CD14-positive monocyte (primary cell): ENCODE measurements around the gene ZPR1. TPM values are rescaled to one million over a fixed set of nuclear protein-coding genes. Genes with fewer than 3 reads are reported as not detected.

Experiments
- DNase-seq, 3 donors: peaks; one replicate each; pipeline ENCODE4 v3.0.0-alpha.2; 2011 to 2022
- H2AFZ ChIP-seq: 2 replicates; pipeline ENCODE4 v1.6.0; 2012; ENCODE audit warnings: mild to moderate bottlenecking, low read depth, low read length, inconsistent platforms; ENCODE audit not compliant: insufficient read depth, poor library complexity, severe bottlenecking
- H3K27ac ChIP-seq, 2 donors: 1 replicate in 1 of 2; 2 replicates in 1 of 2; pipeline ENCODE4 v1.5.1; 2012 to 2013; ENCODE audit warnings: low read length in 2 of 2, control low read depth in 1 of 2, inconsistent platforms in 1 of 2, low read depth in 1 of 2, mild to moderate bottlenecking in 1 of 2
- H3K27me3 ChIP-seq, 2 donors: one replicate each; pipeline versions ENCODE4 v1.6.0 to v1.6.1; 2011 to 2013; ENCODE audit warnings: low read length in 2 of 2; ENCODE audit not compliant: control insufficient read depth in 2 of 2, insufficient read depth in 2 of 2
- H3K36me3 ChIP-seq, 2 donors: replicated peaks in 1 of 2; 1 replicate in 1 of 2; 2 replicates in 1 of 2; pipeline versions ENCODE4 v1.5.1 to v1.6.1; 2012 to 2013; ENCODE audit warnings: low read length in 2 of 2, control low read depth in 1 of 2, inconsistent platforms in 1 of 2, mild to moderate bottlenecking in 1 of 2; ENCODE audit not compliant: insufficient read depth in 2 of 2, control insufficient read depth in 1 of 2
- H3K4me1 ChIP-seq, 2 donors: 1 replicate in 1 of 2; 2 replicates in 1 of 2; pipeline versions ENCODE4 v1.5.1 to v1.6.1; 2012 to 2013; ENCODE audit warnings: low read length in 2 of 2, control low read depth in 1 of 2, inconsistent platforms in 1 of 2, mild to moderate bottlenecking in 1 of 2, moderate library complexity in 1 of 2; ENCODE audit not compliant: insufficient read depth in 2 of 2, control insufficient read depth in 1 of 2
- H3K4me2 ChIP-seq: replicated peaks from 2 replicates; pipeline ENCODE3; 2012; ENCODE audit warnings: low read length, moderate library complexity, mild to moderate bottlenecking; ENCODE audit not compliant: poor library complexity, severe bottlenecking; ENCODE audit errors: extremely low read depth
- H3K4me3 ChIP-seq, 3 experiments: fragments of 200-600 bp in 1 of 3; sonication (generic) in 1 of 3; replicated peaks in 1 of 3; 1 replicate in 2 of 3; 2 replicates in 1 of 3; pipeline ENCODE4 v1.5.1; 2011 to 2013; ENCODE audit warnings: low read length in 3 of 3, mild to moderate bottlenecking in 3 of 3, control low read depth in 2 of 3, low read depth in 2 of 3, inconsistent platforms in 1 of 3, moderate library complexity in 1 of 3
- H3K79me2 ChIP-seq: 2 replicates; pipeline ENCODE4 v1.6.0; 2012; ENCODE audit warnings: mild to moderate bottlenecking, control low read depth, inconsistent platforms, low read length, moderate library complexity; ENCODE audit not compliant: insufficient read depth
- H3K9ac ChIP-seq: 2 replicates; pipeline ENCODE4 v1.6.0; 2017; ENCODE audit warnings: low read length, mild to moderate bottlenecking; ENCODE audit not compliant: insufficient read depth, poor library complexity, severe bottlenecking
- H3K9me3 ChIP-seq, 2 donors: replicated peaks in 1 of 2; 1 replicate in 1 of 2; 2 replicates in 1 of 2; pipeline versions ENCODE4 v1.5.1 to v1.6.1; 2012 to 2013; ENCODE audit warnings: low read length in 2 of 2, control low read depth in 1 of 2; ENCODE audit not compliant: control insufficient read depth in 1 of 2, insufficient read depth in 1 of 2
- H4K20me1 ChIP-seq: 2 replicates; pipeline ENCODE4 v1.6.0; 2012; ENCODE audit warnings: mild to moderate bottlenecking, low read length, control low read depth, moderate library complexity; ENCODE audit not compliant: insufficient read depth
- H3K27ac Mint-ChIP-seq, 7 donors: one replicate each; pipeline ENCODE4 v1.8.0; 2020; ENCODE audit warnings: mild to moderate bottlenecking in 7 of 7, mixed read lengths in 7 of 7, moderate library complexity in 6 of 7, inconsistent platforms in 2 of 7
- H3K27me3 Mint-ChIP-seq, 3 donors: one replicate each; pipeline ENCODE4 v1.8.0; 2021 to 2022; ENCODE audit warnings: low read depth in 3 of 3, mild to moderate bottlenecking in 3 of 3, mixed read lengths in 3 of 3, moderate library complexity in 3 of 3, inconsistent platforms in 1 of 3
- H3K36me3 Mint-ChIP-seq, 2 donors: one replicate each; pipeline ENCODE4 v1.8.0; 2020; ENCODE audit warnings: mixed read lengths in 2 of 2, inconsistent platforms in 1 of 2, mild to moderate bottlenecking in 1 of 2
- H3K4me1 Mint-ChIP-seq: one replicate; pipeline ENCODE4 v1.8.0; 2020; ENCODE audit warnings: mild to moderate bottlenecking, mixed read lengths
- H3K4me3 Mint-ChIP-seq, 2 donors: one replicate each; pipeline ENCODE4 v1.8.0; 2020; ENCODE audit warnings: mild to moderate bottlenecking in 2 of 2, mixed read lengths in 2 of 2, moderate library complexity in 1 of 2
- H3K9me3 Mint-ChIP-seq, 7 donors: one replicate each; pipeline ENCODE4 v1.8.0; 2020 to 2022; ENCODE audit warnings: mixed read lengths in 7 of 7, mild to moderate bottlenecking in 6 of 7, moderate library complexity in 6 of 7, inconsistent platforms in 2 of 7
- WGBS: methylation state at CpG from one replicate; pipeline ENCODE4 v1.1.5; 2013; ENCODE audit warnings: missing lambda C conversion rate; ENCODE audit not compliant: insufficient coverage; 5-methylcytosine and 5-hydroxymethylcytosine counted together
- intact Hi-C, 2 donors: fragments of 100-400 bp; cut with micrococcal nuclease; formaldehyde crosslinking; loops; one replicate each; pipeline versions ENCODE4 v1.15.0 to v1.15.1; 2023
- polyA plus RNA-seq, 3 donors: library from polyadenylated mRNA; depleted of rRNA in 1 of 3; unstranded in 2 of 3; stranded (reverse) in 1 of 3; fragments of 300-500 nt in 2 of 3; fragments of >200 nt in 1 of 3; fragmentation: Illumina TruSeq in 2 of 3; gene quantifications; 1 replicate in 2 of 3; 2 replicates in 1 of 3; pipeline ENCODE4 v1.2.3, GENCODE V29; 2012 to 2021
- TF ChIP-seq, protein P1 (sequence below): fragments of 200-600 bp; IDR thresholded peaks from one replicate; pipeline ENCODE4 v1.8.0; 2022; ENCODE audit warnings: antibody characterized with exemption, mild to moderate bottlenecking

The ZPR1 gene
- polyA plus RNA-seq, 3 donors: 24.4 to 35.5 (median 35.2) TPM

DNA sequence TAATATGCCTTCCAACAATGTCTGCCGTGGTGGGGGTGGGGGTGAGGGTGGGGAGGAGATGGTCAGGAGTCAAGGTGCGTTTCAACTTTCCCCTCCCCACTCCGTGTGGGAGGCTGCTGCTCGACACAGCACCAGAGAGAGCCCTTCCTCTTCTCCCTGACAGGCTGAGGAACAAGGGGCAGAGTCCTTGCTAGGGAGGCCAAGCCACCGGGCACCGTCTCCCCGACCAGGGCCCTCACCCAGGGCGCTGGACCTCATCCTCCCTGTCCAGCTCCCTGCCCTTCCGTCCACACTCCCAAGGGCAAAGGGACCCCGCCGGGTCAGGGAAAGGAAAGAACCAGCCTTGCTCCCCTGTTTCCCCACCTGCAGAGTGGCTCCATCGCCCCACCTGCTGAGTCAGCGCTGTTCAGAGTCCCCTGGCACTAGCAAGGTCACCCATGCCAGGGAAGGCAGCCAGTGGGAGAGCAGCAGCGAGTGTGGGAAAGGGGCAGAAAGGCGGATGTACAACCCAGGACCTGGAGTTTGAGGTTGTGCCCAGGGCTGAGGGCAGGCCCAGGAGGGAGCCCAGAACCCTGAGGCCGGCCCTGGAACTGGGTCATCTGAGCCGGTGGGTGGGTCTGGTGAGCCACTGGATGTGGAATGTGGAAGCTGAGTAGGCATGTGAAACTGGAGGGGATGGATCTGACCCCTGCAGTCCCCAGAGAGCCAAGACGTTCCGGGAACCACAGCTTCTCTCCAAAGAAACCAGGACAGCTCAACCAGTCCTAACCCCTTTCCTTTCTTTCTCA lies 62.2 kb downstream of the ZPR1 start:
- Histone ChIP-seq H2AFZ (no peak overlapping the region), H3K9me3 (no peaks in the 10 kb centered on the region), H3K27me3 (no peaks in the 10 kb centered on the region), H3K36me3 (no peaks in the 10 kb centered on the region), H3K4me2 (no peak overlapping the region), H3K9ac (no peak overlapping the region), H3K4me3 (no peak overlapping the region), H3K79me2 (no peaks in the 10 kb centered on the region), H4K20me1 (no peaks in the 10 kb centered on the region), H3K27ac (no peak overlapping the region), H3K4me1 (no peaks in the 10 kb centered on the region)
- no peaks in the 10 kb centered on the region for H3K4me1 Mint-ChIP-seq
- H3K27ac Mint-ChIP-seq: no peak overlapping the region
- H3K36me3 Mint-ChIP-seq: no peaks in the 10 kb centered on the region
- H3K4me3 Mint-ChIP-seq: no peak overlapping the region
- H3K9me3 Mint-ChIP-seq: peaks cover 0 to 2% (median 0%) of the 10 kb centered on the region in 7 donors
- H3K27me3 Mint-ChIP-seq: peaks cover 3 to 13% (median 8%) of the 10 kb centered on the region in 3 donors
- TF ChIP-seq, protein P1, sequence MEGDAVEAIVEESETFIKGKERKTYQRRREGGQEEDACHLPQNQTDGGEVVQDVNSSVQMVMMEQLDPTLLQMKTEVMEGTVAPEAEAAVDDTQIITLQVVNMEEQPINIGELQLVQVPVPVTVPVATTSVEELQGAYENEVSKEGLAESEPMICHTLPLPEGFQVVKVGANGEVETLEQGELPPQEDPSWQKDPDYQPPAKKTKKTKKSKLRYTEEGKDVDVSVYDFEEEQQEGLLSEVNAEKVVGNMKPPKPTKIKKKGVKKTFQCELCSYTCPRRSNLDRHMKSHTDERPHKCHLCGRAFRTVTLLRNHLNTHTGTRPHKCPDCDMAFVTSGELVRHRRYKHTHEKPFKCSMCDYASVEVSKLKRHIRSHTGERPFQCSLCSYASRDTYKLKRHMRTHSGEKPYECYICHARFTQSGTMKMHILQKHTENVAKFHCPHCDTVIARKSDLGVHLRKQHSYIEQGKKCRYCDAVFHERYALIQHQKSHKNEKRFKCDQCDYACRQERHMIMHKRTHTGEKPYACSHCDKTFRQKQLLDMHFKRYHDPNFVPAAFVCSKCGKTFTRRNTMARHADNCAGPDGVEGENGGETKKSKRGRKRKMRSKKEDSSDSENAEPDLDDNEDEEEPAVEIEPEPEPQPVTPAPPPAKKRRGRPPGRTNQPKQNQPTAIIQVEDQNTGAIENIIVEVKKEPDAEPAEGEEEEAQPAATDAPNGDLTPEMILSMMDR: no peak
- 80% methylated on average over 10 of the region's 19 CpGs for WGBS
- DNase-seq: no peak
- intact Hi-C loops: no loop called here

DNA sequence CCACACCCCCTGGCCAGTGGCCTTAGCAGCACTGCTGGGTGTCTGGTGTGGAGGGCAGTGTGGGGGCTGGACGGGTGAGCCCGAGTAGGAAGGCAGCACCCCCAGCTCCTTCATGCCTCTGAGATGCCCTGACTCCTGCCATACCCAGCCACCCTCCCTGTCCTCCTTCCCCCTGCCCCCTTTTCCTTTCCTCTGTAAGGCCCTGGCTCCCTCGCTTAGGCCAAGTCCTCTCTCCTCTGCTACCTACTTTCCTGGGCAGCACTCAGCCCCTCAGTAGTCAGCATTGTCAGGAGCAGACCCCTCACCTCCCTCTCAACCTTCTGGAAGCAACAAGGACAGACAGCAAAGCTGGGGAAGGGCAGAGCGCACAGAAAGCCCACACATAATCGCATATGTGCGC lies 63.0 kb downstream of the ZPR1 start:
- Histone ChIP-seq H3K27ac (no peak overlapping the region), H4K20me1 (no peaks in the 10 kb centered on the region), H3K27me3 (no peaks in the 10 kb centered on the region), H3K4me2 (no peak overlapping the region), H3K9me3 (no peaks in the 10 kb centered on the region), H3K9ac (no peak overlapping the region), H3K79me2 (no peaks in the 10 kb centered on the region), H3K36me3 (no peaks in the 10 kb centered on the region), H2AFZ (no peak overlapping the region), H3K4me1 (no peaks in the 10 kb centered on the region), H3K4me3 (no peak overlapping the region)
- Mint-ChIP-seq H3K9me3 (peaks cover 0 to 2% (median 0%) of the 10 kb centered on the region in 7 donors), H3K36me3 (no peaks in the 10 kb centered on the region), H3K4me1 (no peaks in the 10 kb centered on the region), H3K4me3 (no peak overlapping the region), H3K27ac (peak overlapping the region in 1 of 7 donors; percentile 21), H3K27me3 (peaks cover 3 to 14% (median 8%) of the 10 kb centered on the region in 3 donors)
- intact Hi-C loops: no loop called here
- WGBS: 67% methylated on average over 1 of the region's 6 CpGs
- TF ChIP-seq, protein P1: no peak
- no peak for DNase-seq

Other genes starting within 250 kb of the ZPR1 start
- gene BUD13, start 15.0 kb downstream of the ZPR1 start, polyA plus RNA-seq: 1 to 10 TPM; 4.2 to 8.7 (median 5.3) TPM
- gene APOA5, start 3.9 kb upstream of the ZPR1 start, polyA plus RNA-seq: not detected
- gene APOA4, start 35.3 kb upstream of the ZPR1 start, polyA plus RNA-seq: not detected
- not detected for gene APOC3, start 41.9 kb upstream of the ZPR1 start, polyA plus RNA-seq
- under 1 TPM in 1 of 3 donors, not detected in 2; 0.29 TPM for gene APOA1, start 49.6 kb upstream of the ZPR1 start, polyA plus RNA-seq